GM18502 (cell line): ENCODE measurements around the gene DYNLRB1.

Source experiments
- ATAC-seq: cut with Tn5 transposase; IDR thresholded peaks from one replicate; pipeline ENCODE4 v1.9.1; 2021; ENCODE audit warnings: mild to moderate bottlenecking; ENCODE audit not compliant: unreplicated experiment, poor library complexity

Gene DYNLRB1

DNA sequence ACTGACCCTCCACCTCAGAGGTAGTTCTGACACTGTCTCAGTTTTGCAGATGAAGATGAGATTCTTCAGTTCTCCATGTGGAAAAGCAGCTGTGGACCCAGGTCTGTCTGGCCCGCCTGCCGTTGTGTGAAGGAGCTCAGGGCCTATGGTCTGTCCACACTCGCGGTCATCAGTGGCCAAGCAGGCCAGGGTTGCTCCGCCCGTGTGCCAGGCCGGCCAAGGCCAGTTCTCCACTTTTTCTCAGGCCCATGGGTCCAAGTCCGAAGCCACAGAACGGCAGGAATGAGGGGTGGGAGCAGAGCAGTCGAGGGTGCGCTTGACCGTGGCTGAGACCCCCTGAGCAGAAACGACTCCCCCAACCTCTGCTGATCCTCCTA lies 33.7 kb downstream of the DYNLRB1 start:
- no peak for ATAC-seq

DNA sequence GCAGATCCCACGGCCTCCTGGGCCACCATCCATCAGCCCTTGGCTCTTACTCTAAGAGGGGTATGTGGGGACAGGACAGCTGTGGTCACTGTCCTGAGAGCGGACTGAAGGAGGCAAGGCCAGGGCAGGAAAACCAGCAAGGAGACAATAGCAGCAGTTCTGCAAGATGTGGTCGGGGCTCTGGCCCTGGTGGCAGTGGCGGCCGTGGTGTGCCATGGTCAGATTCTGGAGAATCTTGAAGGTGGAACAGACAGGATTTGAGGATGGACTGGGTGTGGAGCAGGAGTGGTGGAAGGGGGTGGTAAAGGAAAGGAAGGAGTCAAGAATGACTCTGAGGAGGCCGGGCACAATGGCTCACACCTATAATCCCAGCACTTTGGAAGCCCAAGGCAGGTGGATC lies 36.3 kb downstream of the DYNLRB1 start:
- ATAC-seq: no peak

DNA sequence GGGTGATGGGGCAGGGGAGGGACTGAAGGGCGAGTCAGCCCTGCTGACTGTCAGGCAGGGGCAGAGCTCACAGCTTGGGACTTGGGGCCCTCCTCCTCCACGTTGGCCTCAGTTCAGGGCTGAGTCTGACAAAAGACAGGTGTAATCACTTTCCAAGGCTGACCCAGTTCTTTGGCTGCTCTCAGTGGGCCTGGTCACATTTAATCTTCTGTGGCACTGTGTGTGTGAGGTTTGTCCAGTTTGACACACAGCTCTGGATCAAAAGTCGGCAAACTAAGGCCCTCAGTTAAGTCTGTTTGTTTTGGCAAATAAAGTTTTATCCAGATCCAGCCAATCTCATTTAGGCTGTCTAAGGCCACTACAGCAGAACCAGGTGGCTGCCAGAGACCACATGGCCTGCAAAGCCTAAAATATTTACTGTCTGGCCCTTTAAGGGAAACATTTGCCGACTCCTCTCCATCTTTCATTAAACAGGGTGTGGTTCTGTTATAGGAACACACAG lies 37.2 kb downstream of the DYNLRB1 start:
- ATAC-seq: no peak

DNA sequence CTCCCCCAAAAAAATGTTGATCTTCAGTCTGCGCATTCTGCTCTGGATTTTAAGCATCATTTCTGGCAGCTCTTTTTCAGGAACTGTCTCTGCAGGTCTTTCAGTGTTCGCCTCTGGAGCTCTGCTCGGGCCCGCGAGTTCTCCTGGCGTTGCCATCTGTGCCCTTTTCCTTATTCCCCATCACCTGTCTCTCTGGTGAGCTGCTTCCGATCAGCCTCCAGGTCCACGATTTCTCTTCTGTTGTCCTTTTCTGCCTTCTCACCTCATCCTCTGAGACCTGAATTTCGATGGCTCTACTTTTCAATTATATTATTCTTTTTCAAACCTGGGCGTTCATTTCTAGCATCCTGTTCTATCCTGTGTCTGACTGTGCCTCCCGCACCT lies 41.7 kb downstream of the DYNLRB1 start:
- ATAC-seq: no peak

DNA sequence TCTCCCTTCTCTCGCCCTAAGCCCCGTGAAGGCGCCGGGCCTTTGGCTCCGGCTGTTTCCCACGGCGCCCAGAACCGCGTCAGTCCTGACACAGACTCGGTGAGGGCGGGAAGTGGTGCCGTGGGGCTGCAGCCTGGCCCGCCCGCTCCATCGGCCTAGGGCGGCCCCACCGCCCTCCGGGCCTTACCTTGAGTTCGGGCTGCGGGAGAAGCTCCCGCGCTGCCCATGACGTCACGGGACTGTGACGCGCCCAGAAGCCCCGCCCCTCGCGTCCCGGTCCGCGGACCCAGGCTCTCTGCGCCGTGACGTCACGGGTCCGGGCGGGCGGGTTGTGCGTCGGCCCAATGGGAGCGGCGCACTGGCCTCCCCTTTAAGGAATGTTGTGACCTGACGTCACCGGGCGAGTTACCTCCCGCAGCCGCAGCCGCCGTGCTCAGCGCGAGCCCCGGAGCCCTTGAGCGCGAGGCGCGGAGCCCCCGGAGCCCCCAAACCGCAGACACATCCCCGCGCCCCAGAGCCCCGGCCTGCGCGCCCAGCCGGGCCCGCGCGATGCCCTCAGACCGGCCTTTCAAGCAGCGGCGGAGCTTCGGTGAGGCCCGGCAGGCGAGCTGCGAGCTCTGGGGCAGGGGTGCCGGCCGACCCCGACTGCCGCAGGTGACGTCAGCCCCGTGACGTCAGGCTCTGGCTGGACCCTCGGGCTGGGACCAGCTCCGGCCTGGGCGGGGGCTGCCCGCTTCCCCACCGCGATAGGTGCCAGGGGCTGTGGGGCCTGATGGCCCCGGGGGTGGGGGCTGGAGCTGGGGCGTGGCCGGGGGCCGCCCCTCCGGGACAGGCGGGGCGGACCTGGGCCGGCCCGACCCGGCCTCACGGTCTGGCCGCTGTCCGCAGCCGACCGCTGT lies 42.3 kb downstream of the DYNLRB1 start, which contains the start of gene MAP1LC3A:
Gene MAP1LC3A, plus strand, starts transcription at position 399 of the 899 bp plus-strand sequence. Its CDS starts 151 bp downstream, at position 550.
- peak; percentile 77 for ATAC-seq

DNA sequence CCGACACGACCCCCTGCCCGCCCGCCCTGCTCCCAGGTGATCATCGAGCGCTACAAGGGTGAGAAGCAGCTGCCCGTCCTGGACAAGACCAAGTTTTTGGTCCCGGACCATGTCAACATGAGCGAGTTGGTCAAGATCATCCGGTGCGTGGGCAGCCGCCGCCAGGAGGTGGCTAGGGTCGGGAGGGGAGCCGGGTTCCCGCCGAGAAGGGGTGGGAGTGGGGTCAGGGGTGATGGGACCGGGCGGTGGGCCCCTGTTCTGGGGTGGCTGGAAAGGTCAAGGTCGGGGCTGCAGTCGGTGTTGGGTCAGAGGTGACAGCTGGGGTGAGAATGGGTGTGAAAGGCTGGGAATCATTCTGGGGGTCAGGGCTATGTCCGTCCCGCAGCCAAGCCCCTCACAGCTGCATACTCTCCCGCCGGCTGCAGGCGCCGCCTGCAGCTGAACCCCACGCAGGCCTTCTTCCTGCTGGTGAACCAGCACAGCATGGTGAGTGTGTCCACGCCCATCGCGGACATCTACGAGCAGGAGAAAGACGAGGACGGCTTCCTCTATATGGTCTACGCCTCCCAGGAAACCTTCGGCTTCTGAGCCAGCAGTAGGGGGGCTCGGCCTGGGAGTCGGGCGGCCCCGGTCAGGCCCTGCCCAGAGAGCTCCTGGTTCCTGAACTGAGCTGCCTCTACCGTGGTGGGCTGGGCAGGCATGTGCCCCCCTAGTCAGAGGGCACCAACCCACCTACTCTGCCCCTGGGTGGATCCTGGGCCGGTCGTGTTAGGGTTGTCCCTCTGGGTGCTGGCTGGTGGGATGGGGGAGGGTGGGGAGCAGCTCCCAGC lies 43.3 kb downstream of the DYNLRB1 start:
- no peak for ATAC-seq

DNA sequence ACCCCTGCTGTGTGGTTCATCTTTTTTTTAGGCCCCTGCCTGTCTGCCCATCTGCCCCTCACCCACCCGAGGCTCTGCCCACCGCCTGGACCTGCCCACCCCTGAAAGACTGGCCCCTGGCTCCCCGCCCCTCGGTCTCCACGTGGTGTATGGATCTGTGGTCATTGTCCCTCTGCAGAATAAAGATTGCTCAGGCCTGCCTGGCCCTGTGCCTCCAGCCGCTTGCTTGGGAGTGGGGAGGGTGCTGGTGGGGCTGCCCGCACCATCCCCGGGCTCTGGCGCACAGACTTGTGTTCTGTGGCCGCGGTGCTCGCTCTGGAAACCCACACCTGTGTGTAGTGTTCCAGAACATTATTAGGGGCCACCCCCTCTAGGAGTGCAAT lies 43.9 kb downstream of the DYNLRB1 start:
- ATAC-seq: no peak

DNA sequence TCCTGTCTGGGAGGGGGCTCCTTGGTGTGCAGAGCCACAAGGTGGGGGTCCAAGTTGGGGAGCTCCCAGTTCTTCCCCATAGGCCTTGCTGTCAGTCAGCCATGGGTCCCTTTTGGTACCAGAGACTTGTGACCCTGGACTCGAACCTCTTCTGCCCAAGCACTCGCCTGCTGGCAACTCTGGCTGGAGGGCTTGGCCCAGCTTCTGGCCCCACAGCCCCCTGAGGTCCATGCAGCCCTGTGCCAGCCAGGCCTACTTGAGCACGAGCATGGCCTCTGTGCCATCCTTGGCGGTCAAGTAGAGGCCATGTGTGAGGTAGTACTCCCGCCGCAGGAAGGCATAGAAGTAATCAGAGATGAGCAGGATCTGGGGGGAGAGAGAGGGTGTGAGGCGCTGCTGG lies 44.4 kb downstream of the DYNLRB1 start:
- ATAC-seq: no peak

DNA sequence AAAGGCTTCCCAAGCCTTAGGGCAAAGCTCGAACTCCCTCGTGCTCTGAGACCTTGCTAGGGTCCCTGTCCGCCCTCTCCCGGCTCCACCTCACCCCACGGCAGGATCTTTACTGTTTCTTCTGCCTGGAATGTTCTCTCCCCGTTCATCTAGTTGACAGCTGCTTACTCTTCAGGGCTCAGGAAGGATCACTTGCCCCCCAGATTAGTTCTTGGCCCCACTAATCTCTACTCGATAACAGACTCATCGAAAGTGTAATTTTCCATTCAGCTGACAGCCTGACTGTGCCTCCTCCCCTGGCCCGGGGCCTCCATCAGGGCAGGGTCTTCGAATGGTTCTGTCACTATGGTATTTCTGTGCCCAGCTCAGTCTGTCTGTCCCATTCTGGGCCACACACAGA lies 45.4 kb downstream of the DYNLRB1 start:
- ATAC-seq: no peak

DNA sequence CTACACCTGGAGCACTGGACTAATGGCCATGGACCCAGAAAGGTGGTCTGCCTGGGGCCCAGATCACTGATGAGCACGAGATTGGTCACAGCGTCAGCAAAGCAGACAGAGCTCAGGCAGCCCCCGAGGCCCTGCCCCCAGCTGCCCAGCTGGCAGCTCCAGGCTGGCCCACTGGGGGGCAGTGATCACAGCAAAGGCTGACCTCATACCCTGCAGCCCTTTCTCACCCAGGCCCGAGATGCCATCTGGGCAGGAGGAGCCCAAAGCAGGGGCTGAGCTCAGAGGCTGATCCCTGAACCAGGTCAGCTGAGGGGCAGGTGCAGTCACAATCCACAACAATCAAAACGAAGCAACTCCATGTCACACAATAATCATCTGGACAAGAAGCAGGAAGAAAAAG lies 46.4 kb downstream of the DYNLRB1 start:
- ATAC-seq: no peak

DNA sequence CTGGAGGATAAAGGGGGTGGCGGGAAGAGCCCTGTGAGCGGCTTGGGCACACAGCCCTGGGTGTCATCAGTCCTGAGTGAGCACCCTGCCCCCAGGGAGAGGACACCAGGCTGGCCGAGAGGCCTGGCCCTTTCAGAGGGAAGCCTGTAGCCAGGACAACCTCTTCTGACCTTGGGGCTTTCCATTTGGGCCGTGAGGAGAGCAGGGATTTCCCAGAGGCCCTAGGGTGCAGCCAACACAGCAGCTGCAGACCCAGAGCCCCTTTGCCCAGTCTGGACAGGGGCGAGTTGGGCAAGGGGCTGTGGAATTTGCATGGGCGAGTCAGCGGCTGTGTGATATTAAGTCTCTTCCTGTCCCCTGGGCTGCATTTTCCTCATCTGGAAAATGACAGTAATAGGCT lies 48.6 kb downstream of the DYNLRB1 start:
- no peak for ATAC-seq

DNA sequence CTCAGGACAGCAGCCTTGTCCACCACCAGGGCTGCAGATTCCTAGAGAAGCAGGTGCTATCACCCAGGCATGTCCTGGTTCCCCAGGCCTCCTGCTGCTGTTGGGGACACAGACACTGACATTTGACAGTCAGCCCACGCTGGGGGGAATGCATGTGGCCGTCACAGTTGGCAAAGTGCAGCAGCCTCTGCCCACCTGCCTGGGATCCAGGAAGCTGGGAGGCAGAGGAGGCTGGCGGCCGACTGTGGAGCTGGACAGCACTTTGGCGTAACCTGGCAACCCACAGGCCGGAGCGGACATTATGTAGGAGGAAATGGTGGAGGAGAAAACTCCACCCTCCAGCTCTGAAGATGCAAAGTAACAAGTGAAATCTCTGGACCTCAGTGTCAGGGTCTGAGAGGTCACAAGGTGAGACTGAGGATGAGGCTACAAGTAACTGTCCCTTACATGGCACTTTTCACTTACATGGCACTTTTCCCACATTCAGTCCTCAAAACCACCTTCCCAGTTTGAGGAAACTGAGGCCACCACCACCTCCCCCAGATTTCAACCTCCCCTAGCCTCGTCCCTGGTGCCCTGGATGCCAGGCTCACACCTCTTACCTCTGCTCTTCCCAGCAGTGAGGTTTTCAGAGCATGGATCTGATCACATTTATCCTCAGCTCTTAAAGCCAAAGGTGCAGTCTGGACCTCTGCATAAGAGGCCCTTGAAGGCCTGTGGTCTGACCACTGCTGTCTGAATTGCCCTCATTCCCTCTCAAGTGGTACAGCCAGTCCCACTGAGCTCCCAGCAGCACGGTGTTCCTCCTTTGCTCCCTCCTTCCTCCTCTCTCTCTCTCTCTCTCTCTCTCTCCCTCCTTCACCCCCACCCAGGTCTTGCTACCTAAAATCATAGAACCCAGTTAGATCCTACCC lies 51.0 kb downstream of the DYNLRB1 start:
- no peak for ATAC-seq

DNA sequence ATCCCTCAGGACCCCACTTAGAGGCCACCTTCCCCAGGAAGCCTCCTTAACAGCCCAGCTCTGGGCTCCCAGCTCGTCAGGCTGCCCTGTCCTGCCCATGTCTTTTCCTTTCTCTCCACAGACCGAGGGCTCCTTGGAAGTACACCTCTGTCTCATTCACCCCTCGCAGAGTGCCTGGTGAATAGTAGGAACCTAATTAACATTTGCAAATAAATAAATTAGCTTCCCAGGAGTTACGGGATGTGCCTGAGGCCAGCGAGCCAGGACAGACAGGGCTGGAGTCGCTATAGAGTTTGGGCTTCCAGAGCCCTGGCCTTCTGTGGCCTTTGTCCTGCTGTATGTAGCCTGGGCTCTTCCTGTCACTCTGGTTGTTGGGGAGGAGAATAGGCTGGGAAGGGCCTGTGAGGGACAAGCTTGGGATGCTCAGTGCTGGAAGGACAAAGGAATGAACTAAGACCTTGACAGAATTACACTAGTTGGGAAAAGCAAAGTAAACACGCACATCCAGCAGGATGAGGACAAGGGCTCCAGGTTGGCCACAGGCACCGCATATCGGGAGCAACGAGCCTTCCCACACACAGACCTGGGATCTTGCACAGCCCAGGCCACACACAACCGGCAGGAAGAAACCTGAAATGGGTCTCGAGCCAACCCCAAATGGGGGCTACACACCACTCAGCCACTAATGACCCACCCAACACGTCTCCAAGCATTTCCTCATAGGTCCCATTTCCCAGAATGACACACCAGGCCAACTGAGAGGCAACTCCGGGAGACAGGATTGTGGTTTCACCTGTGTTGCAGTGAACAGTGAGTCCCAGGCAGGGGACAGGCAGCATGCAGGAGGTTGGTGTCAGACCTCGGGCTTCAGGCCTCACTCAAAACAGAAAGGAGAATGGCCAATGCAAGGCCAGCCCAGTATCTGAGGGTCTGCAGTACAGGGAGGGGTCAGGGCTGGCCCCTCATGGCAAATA lies 52.0 kb downstream of the DYNLRB1 start:
- no peak for ATAC-seq

DNA sequence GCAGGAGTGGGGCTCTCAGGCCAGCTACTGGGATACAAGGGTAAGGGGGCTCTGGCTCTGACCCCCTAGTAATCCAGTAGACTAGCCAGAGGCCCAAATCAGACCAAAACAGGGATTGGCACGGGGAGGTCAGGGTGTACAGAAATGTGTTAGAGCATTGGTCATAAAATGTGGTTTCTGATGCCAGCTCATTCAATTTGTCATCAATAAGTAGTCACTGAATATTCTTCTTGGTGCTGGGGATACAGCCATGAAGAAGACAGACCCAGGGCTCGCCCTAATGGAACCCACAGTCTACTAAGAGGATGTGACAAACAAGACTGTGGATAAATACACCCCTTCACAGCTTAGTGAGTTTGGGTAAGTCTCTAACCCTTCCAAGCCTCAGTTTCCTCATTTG lies 53.4 kb downstream of the DYNLRB1 start:
- ATAC-seq: no peak

DNA sequence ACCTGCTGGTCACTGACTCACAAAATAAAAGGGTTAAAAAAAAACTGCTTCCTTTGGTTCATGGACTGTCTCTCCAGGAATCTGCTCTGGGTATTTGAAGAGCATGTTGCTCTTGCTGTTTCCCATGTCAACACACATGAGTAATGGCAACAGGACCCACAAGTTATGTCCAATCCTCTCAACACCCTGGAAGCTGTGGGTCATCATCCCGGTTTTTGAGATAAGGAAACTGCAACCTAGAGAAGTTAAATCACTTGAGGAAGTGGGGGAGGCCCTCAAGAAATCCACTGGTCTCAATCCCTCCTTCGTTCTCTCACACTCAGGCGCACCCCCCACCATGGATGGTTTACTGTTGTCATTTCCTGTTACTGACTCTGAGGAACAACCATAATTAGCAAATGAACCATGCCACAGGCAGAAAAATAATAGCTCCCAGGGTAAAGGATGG lies 54.7 kb downstream of the DYNLRB1 start:
- ATAC-seq: no peak

DNA sequence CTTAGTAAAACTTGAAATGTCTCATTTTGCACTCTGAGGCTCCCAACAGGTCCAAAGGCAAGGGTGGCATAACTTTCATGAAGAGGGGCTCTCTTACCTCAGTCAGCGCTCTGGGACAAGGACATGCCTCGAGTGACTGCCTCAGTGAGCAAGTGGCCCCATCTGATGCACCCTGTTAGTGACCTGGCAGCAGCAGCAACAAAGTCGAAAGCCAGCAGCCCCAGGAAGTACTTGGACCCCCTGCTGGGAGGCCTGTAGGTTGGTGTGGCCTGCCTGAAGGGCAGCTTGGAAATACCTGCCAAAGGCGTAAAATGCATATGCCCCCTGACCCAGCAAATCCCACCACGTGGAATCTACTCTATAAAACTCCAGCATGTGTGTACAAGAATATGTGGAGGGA lies 55.5 kb downstream of the DYNLRB1 start:
- ATAC-seq: no peak

DNA sequence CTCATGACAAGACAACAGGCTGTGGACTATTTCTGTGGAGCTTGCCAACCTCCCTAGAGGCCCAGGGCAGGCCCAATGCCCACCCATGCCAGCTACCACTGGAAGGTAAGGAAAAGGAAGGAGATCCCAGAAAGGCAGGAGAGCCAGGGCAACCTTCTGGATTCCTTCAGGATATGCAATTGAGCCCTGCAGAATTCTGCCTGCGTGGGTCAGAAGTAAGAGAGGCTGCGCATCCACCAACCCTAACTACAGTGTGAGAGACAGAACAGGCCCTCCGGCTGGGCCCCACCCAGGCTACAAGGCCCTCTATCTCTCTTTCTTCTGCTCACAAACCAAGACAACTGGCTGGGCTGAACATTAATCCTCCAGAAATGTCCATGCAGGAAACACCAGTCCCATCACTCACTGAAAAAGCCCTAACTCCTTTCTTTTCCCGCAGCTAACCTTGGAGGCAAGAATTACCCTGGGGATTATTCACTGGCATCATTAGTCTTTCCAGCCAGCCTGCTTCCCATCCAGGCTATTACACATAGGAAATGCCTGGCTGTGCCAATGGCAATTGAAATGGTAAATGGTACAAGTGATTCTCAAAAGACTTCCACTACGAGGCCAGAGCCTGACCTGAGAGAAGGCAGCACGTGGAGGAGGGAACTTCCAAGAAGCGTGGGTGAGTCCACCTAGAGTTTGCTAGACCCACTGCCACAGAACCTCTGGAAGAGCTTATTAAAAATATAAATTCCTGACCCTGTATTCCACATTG lies 57.5 kb downstream of the DYNLRB1 start:
- ATAC-seq: no peak

DNA sequence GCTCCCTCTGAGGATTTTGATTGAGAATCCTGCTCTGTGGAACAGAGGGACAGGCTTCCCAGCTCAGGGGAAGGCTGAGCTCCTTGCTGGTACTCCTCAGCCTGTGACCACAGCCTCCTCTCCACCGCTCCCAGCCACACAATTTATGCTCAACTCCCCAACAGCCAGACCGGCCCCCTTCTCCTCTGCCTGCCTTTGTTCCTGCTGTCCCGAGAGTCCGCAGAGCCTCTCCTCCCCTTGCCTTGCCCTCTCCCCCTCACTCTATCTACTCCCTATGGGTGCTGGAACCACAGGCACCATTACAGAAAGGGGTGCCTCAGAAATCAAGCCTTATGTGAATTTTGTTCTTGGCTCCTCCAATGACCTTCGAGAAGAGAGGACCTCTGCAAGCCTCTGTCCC lies 58.2 kb downstream of the DYNLRB1 start:
- no peak for ATAC-seq
